Cardiac septum (tissue), 1 donor: ENCODE measurements around the gene ADAMTS15. TPM values are rescaled to one million over a fixed set of nuclear protein-coding genes. Genes with fewer than 3 reads are reported as not detected.

Experiments
- DNase-seq: peaks from one replicate; pipeline ENCODE4 v3.0.0-alpha.2; 2020; ENCODE audit warnings: low spot score
- intact Hi-C: fragments of 100-400 bp; cut with DNase I; formaldehyde crosslinking; loops from one replicate; pipeline ENCODE4 v1.14.0; 2022
- total RNA-seq: library from RNA; stranded (reverse); fragmentation: NEBNext Ultra II Directional; extraction: Animal tissue kit (Norgen Biotek cat#: 25700); gene quantifications from one replicate; pipeline ENCODE4 v1.2.1, GENCODE V29; 2021
- donor health status: DM: no; HTN: no; CAD: no.

Gene ADAMTS15
- total RNA-seq, 1 donor from 2014 or later = 8.5 TPM

- intact Hi-C loops = no loop called here
These were observed 31.9 kb upstream of the ADAMTS15 start for GRCh38 chr11:130416530-130416882.

GRCh38 chr11:130416906-130417305 is 31.5 kb upstream of the ADAMTS15 start:
- no peak for DNase-seq
- intact Hi-C loops = no loop called here

More at GRCh38 chr11:130416530-130416882, 31.9 kb upstream of the ADAMTS15 start:
- DNase-seq = no peak

GRCh38 chr11:130418210-130418609 is 30.2 kb upstream of the ADAMTS15 start:
- DNase-seq = no peak

GRCh38 chr11:130418756-130419155 is 29.7 kb upstream of the ADAMTS15 start:
- DNase-seq = no peak
- intact Hi-C loops = no loop called here

More at GRCh38 chr11:130418210-130418609, 30.2 kb upstream of the ADAMTS15 start:
- intact Hi-C loops = no loop called here

GRCh38 chr11:130420478-130421198 is 27.8 kb upstream of the ADAMTS15 start:
- intact Hi-C loops = loop anchor here (5.0 kb wide), 1 partner anchor 98 kb away; no protein-coding TSS in a partner anchor
- no peak for DNase-seq

- DNase-seq = no peak
- intact Hi-C loops = loop anchor here (5.0 kb wide), 1 partner anchor 99 kb away; no protein-coding TSS in a partner anchor
These were observed 27.3 kb upstream of the ADAMTS15 start for GRCh38 chr11:130421199-130421585.

GRCh38 chr11:130421697-130422096 is 26.7 kb upstream of the ADAMTS15 start:
- DNase-seq = no peak
- intact Hi-C loops = loop anchor here (5.0 kb wide), 1 partner anchor 99 kb away; no protein-coding TSS in a partner anchor

GRCh38 chr11:130422251-130422995 is 26.0 kb upstream of the ADAMTS15 start:
- no peak for DNase-seq

GRCh38 chr11:130423541-130424142 is 24.8 kb upstream of the ADAMTS15 start:
- intact Hi-C loops = loop anchor here (5.0 kb wide), 1 partner anchor 101 kb away; no protein-coding TSS in a partner anchor
- no peak for DNase-seq

More at GRCh38 chr11:130422251-130422995, 26.0 kb upstream of the ADAMTS15 start:
- intact Hi-C loops = loop anchor here (5.0 kb wide), 1 partner anchor 100 kb away; no protein-coding TSS in a partner anchor

GRCh38 chr11:130424613-130425140 is 23.8 kb upstream of the ADAMTS15 start:
- intact Hi-C loops = loop anchor here (5.0 kb wide), 2 partner anchors 102 to 212 kb away; no protein-coding TSS in a partner anchor
- no peak for DNase-seq

- intact Hi-C loops = loop anchor here (5.0 kb wide), 1 partner anchor 213 kb away; no protein-coding TSS in a partner anchor
- DNase-seq = no peak
These were observed 23.3 kb upstream of the ADAMTS15 start for GRCh38 chr11:130425156-130425555.

GRCh38 chr11:130426223-130426836 is 22.1 kb upstream of the ADAMTS15 start:
- DNase-seq = no peak

GRCh38 chr11:130426837-130427341 is 21.6 kb upstream of the ADAMTS15 start:
- DNase-seq = no peak
- intact Hi-C loops = loop anchor here (5.0 kb wide), 1 partner anchor 215 kb away; no protein-coding TSS in a partner anchor

More at GRCh38 chr11:130426223-130426836, 22.1 kb upstream of the ADAMTS15 start:
- intact Hi-C loops = loop anchor here (5.0 kb wide), 1 partner anchor 214 kb away; no protein-coding TSS in a partner anchor

- intact Hi-C loops = loop anchor here (2.0 to 5.0 kb wide), 2 partner anchors 37 to 215 kb away; no protein-coding TSS in a partner anchor
- no peak for DNase-seq
These were observed 20.7 kb upstream of the ADAMTS15 start for GRCh38 chr11:130427581-130428315.

GRCh38 chr11:130428316-130429119 is 19.9 kb upstream of the ADAMTS15 start, which contains the start of gene ADAMTS8:
Gene ADAMTS8, minus strand, starts transcription at chr11:130428609. Its CDS starts 323 bp downstream, at chr11:130428286.
- intact Hi-C loops = loop anchor here (2.0 to 5.0 kb wide), 2 partner anchors 38 to 216 kb away; no protein-coding TSS in a partner anchor
- no peak for DNase-seq

GRCh38 chr11:130429120-130429681 is 19.2 kb upstream of the ADAMTS15 start:
- DNase-seq = no peak
- intact Hi-C loops = loop anchor here (2.0 to 5.0 kb wide), 2 partner anchors 38 to 217 kb away; no protein-coding TSS in a partner anchor

- intact Hi-C loops = loop anchor here (2.0 to 5.0 kb wide), 2 partner anchors 39 to 218 kb away; no protein-coding TSS in a partner anchor
- no peak for DNase-seq
These were observed 18.5 kb upstream of the ADAMTS15 start for GRCh38 chr11:130429983-130430382.
